Uterus (tissue), 2 donors: Measurements from ENCODE around the gene DLGAP1.

Source experiments
- CTCF ChIP-seq, 4 experiments: fragments of 200-600 bp in 2 of 4; fragments of 450-650 bp in 2 of 4; sonication (generic) in 2 of 4; IDR thresholded peaks; one replicate each; pipeline ENCODE4 v1.5.1; 2016 to 2019; ENCODE audit warnings: antibody characterized with exemption in 4 of 4, mild to moderate bottlenecking in 2 of 4, moderate library complexity in 1 of 4
- POLR2A ChIP-seq, 2 donors: fragments of 450-650 bp; IDR thresholded peaks; one replicate each; pipeline ENCODE4 v1.6.1; 2016; ENCODE audit warnings: antibody characterized with exemption in 2 of 2, mild to moderate bottlenecking in 1 of 2, moderate library complexity in 1 of 2

GRCh38 chr18:4157352-4157751, 297.8 kb downstream of the DLGAP1 start:
- no peak for TF ChIP-seq CTCF (IDR thresholded peaks at IDR 0.05)
- TF ChIP-seq POLR2A (IDR thresholded peaks at IDR 0.05): no peak
